GM23338 (cell line): ENCODE measurements around the gene SLCO1C1. TPM values are rescaled to one million over a fixed set of nuclear protein-coding genes. Genes with fewer than 3 reads are reported as not detected.

Source experiments
- ATAC-seq: fragments of 200-7000 bp; cut with Tn5 transposase; 3 replicates; pipeline ENCODE4 v1.9.1; 2020
- DNase-seq: peaks from one replicate; pipeline ENCODE4 v3.0.0-alpha.2; 2015; ENCODE audit warnings: low spot score
- H2AFZ ChIP-seq: fragments of 200-600 bp; sonication (generic); 2 replicates; pipeline ENCODE4 v1.8.0; 2016; ENCODE audit warnings: antibody characterized with exemption, mild to moderate bottlenecking, moderate library complexity
- H3F3A ChIP-seq: fragments of 200-600 bp; sonication (generic); replicated peaks from 2 replicates; pipeline ENCODE4 v1.8.0; 2017; ENCODE audit warnings: antibody characterized with exemption, mixed run types, low read depth
- H3K27ac ChIP-seq: fragments of 200-600 bp; sonication (generic); 2 replicates; pipeline ENCODE4 v1.6.1; 2016; ENCODE audit warnings: low read depth
- H3K27me3 ChIP-seq: fragments of 200-600 bp; sonication (generic); 2 replicates; pipeline ENCODE4 v1.8.0; 2016; ENCODE audit warnings: mild to moderate bottlenecking, mixed run types, moderate library complexity; ENCODE audit not compliant: insufficient read depth
- H3K36me3 ChIP-seq: fragments of 200-600 bp; sonication (generic); 2 replicates; pipeline ENCODE4 v1.8.0; 2016; ENCODE audit warnings: mild to moderate bottlenecking; ENCODE audit not compliant: insufficient read depth
- H3K4me1 ChIP-seq: fragments of 200-600 bp; sonication (generic); 2 replicates; pipeline ENCODE4 v1.8.0; 2016; ENCODE audit warnings: mild to moderate bottlenecking, moderate library complexity; ENCODE audit not compliant: insufficient read depth
- H3K4me2 ChIP-seq: fragments of 200-600 bp; sonication (generic); 2 replicates; pipeline ENCODE4 v1.7.1; 2017; ENCODE audit warnings: mixed run types
- H3K4me3 ChIP-seq: fragments of 200-600 bp; sonication (generic); 2 replicates; pipeline ENCODE4 v1.6.1; 2016; ENCODE audit warnings: mixed run types
- H3K79me2 ChIP-seq: fragments of 200-600 bp; sonication (generic); replicated peaks from 2 replicates; pipeline ENCODE4 v1.8.0; 2017; ENCODE audit warnings: mild to moderate bottlenecking; ENCODE audit not compliant: insufficient read depth
- H3K9me2 ChIP-seq: fragments of 200-600 bp; sonication (generic); 2 replicates; pipeline ENCODE4 v1.8.0; 2017; ENCODE audit not compliant: insufficient read depth
- H4K20me1 ChIP-seq: fragments of 200-600 bp; sonication (generic); replicated peaks from 2 replicates; pipeline ENCODE4 v1.8.0; 2017; ENCODE audit warnings: mild to moderate bottlenecking; ENCODE audit not compliant: insufficient read depth
- H3K27ac Mint-ChIP-seq: 2 replicates; pipeline ENCODE4 v1.8.0; 2020; ENCODE audit warnings: inconsistent platforms, mild to moderate bottlenecking, moderate library complexity, mixed read lengths
- H3K27me3 Mint-ChIP-seq: 3 replicates; pipeline ENCODE4 v1.8.0; 2022; ENCODE audit warnings: low read depth, mild to moderate bottlenecking, moderate library complexity, mixed read lengths, inconsistent platforms; ENCODE audit not compliant: insufficient read depth, poor library complexity
- H3K36me3 Mint-ChIP-seq: 3 replicates; pipeline ENCODE4 v1.8.0; 2021; ENCODE audit warnings: low read depth, mild to moderate bottlenecking, inconsistent platforms, moderate library complexity, mixed read lengths
- H3K4me1 Mint-ChIP-seq: 3 replicates; pipeline ENCODE4 v1.8.0; 2020; ENCODE audit warnings: mild to moderate bottlenecking, inconsistent platforms, mixed read lengths
- H3K4me3 Mint-ChIP-seq: 3 replicates; pipeline ENCODE4 v1.8.0; 2021; ENCODE audit warnings: moderate library complexity, mild to moderate bottlenecking, inconsistent platforms, mixed read lengths
- H3K9me3 Mint-ChIP-seq: 3 replicates; pipeline ENCODE4 v1.8.0; 2020; ENCODE audit warnings: moderate library complexity, mild to moderate bottlenecking, inconsistent platforms, mixed read lengths
- CREB1 ChIP-seq: fragments of 250-450 bp; sonication (Bioruptor Pico); IDR thresholded peaks from 2 replicates; pipeline ENCODE4 v1.5.0; 2020; ENCODE audit warnings: low read depth, mild to moderate bottlenecking, moderate library complexity
- CTCF ChIP-seq, 2 experiments: fragments of 200-600 bp in 1 of 2; sonication (generic) in 1 of 2; conservative IDR thresholded peaks; 2 replicates each; pipeline versions ENCODE4 v1.5.1 to v1.6.1; 2016 to 2017; ENCODE audit warnings: antibody characterized with exemption in 2 of 2, low read depth in 2 of 2, mild to moderate bottlenecking in 2 of 2, moderate library complexity in 1 of 2
- EZH2 ChIP-seq: fragments of 200-600 bp; sonication (generic); IDR thresholded peaks from one replicate; pipeline ENCODE4 v1.8.0; 2017; ENCODE audit warnings: antibody characterized with exemption, mild to moderate bottlenecking, low read depth; ENCODE audit not compliant: unreplicated experiment
- EZH2phosphoT487 ChIP-seq: fragments of 200-600 bp; sonication (generic); IDR thresholded peaks from one replicate; pipeline ENCODE4 v1.8.1; 2018; ENCODE audit warnings: antibody characterized with exemption; ENCODE audit not compliant: unreplicated experiment
- JUNB ChIP-seq: IDR thresholded peaks from one replicate; pipeline ENCODE4 v1.6.1; 2016; ENCODE audit warnings: antibody characterized with exemption; ENCODE audit not compliant: unreplicated experiment
- NANOG ChIP-seq: IDR thresholded peaks from 2 replicates; pipeline ENCODE4 v1.6.1; 2016; ENCODE audit warnings: antibody characterized with exemption, borderline replicate concordance
- POLR2AphosphoS5 ChIP-seq: IDR thresholded peaks from 2 replicates; pipeline ENCODE4 v1.6.1; 2016; ENCODE audit warnings: antibody characterized with exemption, low read depth
- STAT1 ChIP-seq: IDR thresholded peaks from one replicate; pipeline ENCODE4 v1.6.1; 2016; ENCODE audit warnings: antibody characterized with exemption; ENCODE audit not compliant: unreplicated experiment
- ZNF114 ChIP-seq: fragments of 250-450 bp; sonication (Bioruptor Pico); IDR thresholded peaks from 2 replicates; pipeline ENCODE4 v1.5.0; 2020; ENCODE audit warnings: mild to moderate bottlenecking, moderate library complexity
- ZNF331 ChIP-seq: fragments of 250-450 bp; sonication (Bioruptor Pico); IDR thresholded peaks from 2 replicates; pipeline ENCODE4 v1.5.0; 2020; ENCODE audit warnings: low read depth, mild to moderate bottlenecking, moderate library complexity
- polyA plus RNA-seq: library from polyadenylated mRNA; unstranded; fragments of >200 nt; fragmentation: Nextera tagmentation; extraction: Ambion mirVana; gene quantifications from 2 replicates; pipeline ENCODE4 v1.2.1, GENCODE V29; 2016
- total RNA-seq: library from RNA; depleted of rRNA; stranded (reverse); fragments of >200 nt; shearing (Covaris generic); gene quantifications from 2 replicates; pipeline ENCODE4 v1.2.3, GENCODE V29; 2014
- TF ChIP-seq, protein P1 (sequence below): IDR thresholded peaks from one replicate; pipeline ENCODE4 v1.6.1; 2018; ENCODE audit warnings: antibody characterized with exemption; ENCODE audit not compliant: unreplicated experiment
- TF ChIP-seq, protein P2 (sequence below): IDR thresholded peaks from 2 replicates; pipeline ENCODE4 v1.6.1; 2016; ENCODE audit warnings: antibody characterized with exemption
- TF ChIP-seq, protein P3 (sequence below): fragments of 250-450 bp; sonication (Bioruptor Pico); IDR thresholded peaks from 2 replicates; pipeline ENCODE4 v1.5.0; 2020; ENCODE audit warnings: mild to moderate bottlenecking, moderate library complexity

The SLCO1C1 gene
- total and polyA plus RNA-seq, 2 experiments from 2014 or later = 0.86 to 1.6 TPM

DNA sequence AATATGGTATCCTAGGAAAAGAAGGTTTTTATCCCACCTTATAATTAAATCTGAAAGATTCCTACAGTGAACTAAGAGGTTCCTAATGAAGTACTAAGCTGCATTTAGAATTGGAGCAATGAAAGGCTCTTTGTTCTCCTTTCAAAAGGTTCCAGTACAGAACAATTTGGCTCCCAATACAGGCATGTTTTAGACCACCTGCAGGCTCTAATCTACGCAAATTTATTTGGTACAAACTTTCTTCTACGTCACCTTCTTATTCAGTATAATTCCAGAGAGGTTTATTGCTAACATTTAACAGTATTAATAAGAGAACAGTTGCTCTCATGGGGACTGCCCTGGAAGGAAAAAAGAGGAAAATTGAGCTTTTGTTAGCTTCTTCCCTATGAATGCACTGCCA is 37.6 kb upstream of the SLCO1C1 start:
- Histone ChIP-seq H3K79me2 (no peaks in the 10 kb centered on the region), H2AFZ (no peak overlapping the region), H3K27me3 (no peaks in the 10 kb centered on the region), H3K9me2 (no peaks in the 10 kb centered on the region), H3K36me3 (peaks cover 23% of the 10 kb centered on the region; the same call in 1 of the 2 replicates), H3K4me3 (no peak overlapping the region), H3K27ac (no peak overlapping the region), H3K4me1 (0 out of 2 replicates have a peak, but pooled peaks cover 4% of the 10 kb centered on the region), H4K20me1 (no peaks in the 10 kb centered on the region), H3K4me2 (no peak overlapping the region), H3F3A (no peaks in the 10 kb centered on the region)
- Mint-ChIP-seq H3K9me3 (peaks cover 33% of the 10 kb centered on the region), H3K36me3 (peaks cover 36% of the 10 kb centered on the region), H3K4me1 (peaks cover 10% of the 10 kb centered on the region; the same call in 2 of the 3 replicates), H3K27me3 (peaks cover 6% of the 10 kb centered on the region), H3K4me3 (no peak overlapping the region), H3K27ac (no peak overlapping the region)
- ATAC-seq (no peak), DNase-seq (no peak)
- TF ChIP-seq EZH2phosphoT487 = no peak
- no peak for TF ChIP-seq CREB1 (CRISPR knock-in tag)
- no peak for TF ChIP-seq NANOG
- no peak for TF ChIP-seq ZNF331 (CRISPR knock-in tag)
- no peak for TF ChIP-seq CTCF (conservative IDR thresholded peaks at IDR 0.05; ENCODE audit: low read depth in 2 of 2)
- TF ChIP-seq POLR2AphosphoS5 = no peak
- TF ChIP-seq JUNB = no peak
- TF ChIP-seq, protein P1, sequence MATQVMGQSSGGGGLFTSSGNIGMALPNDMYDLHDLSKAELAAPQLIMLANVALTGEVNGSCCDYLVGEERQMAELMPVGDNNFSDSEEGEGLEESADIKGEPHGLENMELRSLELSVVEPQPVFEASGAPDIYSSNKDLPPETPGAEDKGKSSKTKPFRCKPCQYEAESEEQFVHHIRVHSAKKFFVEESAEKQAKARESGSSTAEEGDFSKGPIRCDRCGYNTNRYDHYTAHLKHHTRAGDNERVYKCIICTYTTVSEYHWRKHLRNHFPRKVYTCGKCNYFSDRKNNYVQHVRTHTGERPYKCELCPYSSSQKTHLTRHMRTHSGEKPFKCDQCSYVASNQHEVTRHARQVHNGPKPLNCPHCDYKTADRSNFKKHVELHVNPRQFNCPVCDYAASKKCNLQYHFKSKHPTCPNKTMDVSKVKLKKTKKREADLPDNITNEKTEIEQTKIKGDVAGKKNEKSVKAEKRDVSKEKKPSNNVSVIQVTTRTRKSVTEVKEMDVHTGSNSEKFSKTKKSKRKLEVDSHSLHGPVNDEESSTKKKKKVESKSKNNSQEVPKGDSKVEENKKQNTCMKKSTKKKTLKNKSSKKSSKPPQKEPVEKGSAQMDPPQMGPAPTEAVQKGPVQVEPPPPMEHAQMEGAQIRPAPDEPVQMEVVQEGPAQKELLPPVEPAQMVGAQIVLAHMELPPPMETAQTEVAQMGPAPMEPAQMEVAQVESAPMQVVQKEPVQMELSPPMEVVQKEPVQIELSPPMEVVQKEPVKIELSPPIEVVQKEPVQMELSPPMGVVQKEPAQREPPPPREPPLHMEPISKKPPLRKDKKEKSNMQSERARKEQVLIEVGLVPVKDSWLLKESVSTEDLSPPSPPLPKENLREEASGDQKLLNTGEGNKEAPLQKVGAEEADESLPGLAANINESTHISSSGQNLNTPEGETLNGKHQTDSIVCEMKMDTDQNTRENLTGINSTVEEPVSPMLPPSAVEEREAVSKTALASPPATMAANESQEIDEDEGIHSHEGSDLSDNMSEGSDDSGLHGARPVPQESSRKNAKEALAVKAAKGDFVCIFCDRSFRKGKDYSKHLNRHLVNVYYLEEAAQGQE = no peak
- TF ChIP-seq, protein P2, sequence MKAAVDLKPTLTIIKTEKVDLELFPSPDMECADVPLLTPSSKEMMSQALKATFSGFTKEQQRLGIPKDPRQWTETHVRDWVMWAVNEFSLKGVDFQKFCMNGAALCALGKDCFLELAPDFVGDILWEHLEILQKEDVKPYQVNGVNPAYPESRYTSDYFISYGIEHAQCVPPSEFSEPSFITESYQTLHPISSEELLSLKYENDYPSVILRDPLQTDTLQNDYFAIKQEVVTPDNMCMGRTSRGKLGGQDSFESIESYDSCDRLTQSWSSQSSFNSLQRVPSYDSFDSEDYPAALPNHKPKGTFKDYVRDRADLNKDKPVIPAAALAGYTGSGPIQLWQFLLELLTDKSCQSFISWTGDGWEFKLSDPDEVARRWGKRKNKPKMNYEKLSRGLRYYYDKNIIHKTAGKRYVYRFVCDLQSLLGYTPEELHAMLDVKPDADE = no peak
- TF ChIP-seq STAT1 = no peak
- TF ChIP-seq, protein P3, sequence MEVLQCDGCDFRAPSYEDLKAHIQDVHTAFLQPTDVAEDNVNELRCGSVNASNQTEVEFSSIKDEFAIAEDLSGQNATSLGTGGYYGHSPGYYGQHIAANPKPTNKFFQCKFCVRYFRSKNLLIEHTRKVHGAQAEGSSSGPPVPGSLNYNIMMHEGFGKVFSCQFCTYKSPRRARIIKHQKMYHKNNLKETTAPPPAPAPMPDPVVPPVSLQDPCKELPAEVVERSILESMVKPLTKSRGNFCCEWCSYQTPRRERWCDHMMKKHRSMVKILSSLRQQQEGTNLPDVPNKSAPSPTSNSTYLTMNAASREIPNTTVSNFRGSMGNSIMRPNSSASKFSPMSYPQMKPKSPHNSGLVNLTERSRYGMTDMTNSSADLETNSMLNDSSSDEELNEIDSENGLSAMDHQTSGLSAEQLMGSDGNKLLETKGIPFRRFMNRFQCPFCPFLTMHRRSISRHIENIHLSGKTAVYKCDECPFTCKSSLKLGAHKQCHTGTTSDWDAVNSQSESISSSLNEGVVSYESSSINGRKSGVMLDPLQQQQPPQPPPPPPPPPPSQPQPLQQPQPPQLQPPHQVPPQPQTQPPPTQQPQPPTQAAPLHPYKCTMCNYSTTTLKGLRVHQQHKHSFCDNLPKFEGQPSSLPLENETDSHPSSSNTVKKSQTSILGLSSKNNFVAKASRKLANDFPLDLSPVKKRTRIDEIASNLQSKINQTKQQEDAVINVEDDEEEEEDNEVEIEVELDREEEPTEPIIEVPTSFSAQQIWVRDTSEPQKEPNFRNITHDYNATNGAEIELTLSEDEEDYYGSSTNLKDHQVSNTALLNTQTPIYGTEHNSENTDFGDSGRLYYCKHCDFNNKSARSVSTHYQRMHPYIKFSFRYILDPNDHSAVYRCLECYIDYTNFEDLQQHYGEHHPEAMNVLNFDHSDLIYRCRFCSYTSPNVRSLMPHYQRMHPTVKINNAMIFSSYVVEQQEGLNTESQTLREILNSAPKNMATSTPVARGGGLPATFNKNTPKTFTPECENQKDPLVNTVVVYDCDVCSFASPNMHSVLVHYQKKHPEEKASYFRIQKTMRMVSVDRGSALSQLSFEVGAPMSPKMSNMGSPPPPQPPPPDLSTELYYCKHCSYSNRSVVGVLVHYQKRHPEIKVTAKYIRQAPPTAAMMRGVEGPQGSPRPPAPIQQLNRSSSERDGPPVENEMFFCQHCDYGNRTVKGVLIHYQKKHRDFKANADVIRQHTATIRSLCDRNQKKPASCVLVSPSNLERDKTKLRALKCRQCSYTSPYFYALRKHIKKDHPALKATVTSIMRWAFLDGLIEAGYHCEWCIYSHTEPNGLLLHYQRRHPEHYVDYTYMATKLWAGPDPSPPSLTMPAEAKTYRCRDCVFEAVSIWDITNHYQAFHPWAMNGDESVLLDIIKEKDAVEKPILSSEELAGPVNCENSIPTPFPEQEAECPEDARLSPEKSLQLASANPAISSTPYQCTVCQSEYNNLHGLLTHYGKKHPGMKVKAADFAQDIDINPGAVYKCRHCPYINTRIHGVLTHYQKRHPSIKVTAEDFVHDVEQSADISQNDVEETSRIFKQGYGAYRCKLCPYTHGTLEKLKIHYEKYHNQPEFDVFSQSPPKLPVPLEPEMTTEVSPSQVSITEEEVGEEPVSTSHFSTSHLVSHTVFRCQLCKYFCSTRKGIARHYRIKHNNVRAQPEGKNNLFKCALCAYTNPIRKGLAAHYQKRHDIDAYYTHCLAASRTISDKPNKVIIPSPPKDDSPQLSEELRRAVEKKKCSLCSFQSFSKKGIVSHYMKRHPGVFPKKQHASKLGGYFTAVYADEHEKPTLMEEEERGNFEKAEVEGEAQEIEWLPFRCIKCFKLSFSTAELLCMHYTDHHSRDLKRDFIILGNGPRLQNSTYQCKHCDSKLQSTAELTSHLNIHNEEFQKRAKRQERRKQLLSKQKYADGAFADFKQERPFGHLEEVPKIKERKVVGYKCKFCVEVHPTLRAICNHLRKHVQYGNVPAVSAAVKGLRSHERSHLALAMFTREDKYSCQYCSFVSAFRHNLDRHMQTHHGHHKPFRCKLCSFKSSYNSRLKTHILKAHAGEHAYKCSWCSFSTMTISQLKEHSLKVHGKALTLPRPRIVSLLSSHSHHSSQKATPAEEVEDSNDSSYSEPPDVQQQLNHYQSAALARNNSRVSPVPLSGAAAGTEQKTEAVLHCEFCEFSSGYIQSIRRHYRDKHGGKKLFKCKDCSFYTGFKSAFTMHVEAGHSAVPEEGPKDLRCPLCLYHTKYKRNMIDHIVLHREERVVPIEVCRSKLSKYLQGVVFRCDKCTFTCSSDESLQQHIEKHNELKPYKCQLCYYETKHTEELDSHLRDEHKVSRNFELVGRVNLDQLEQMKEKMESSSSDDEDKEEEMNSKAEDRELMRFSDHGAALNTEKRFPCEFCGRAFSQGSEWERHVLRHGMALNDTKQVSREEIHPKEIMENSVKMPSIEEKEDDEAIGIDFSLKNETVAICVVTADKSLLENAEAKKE (CRISPR knock-in tag) = no peak
- TF ChIP-seq EZH2 = no peak
- TF ChIP-seq ZNF114 (CRISPR knock-in tag) = no peak
